Duodenal mucosa (tissue), 2 donors: ENCODE results near the gene B4GAT1.

Experiments used
- H3K27ac ChIP-seq: one replicate; pipeline ENCODE4 v1.7.0; 2013; ENCODE audit warnings: low read depth, low read length
- H3K27me3 ChIP-seq, 2 donors: one replicate each; pipeline ENCODE4 v1.7.0; 2013; ENCODE audit warnings: low read length in 2 of 2, control low read depth in 1 of 2; ENCODE audit not compliant: insufficient read depth in 2 of 2, control insufficient read depth in 1 of 2
- H3K36me3 ChIP-seq, 2 donors: one replicate each; pipeline ENCODE4 v1.7.0; 2013; ENCODE audit warnings: low read length in 2 of 2, control low read depth in 1 of 2; ENCODE audit not compliant: insufficient read depth in 2 of 2, control insufficient read depth in 1 of 2
- H3K4me1 ChIP-seq, 2 donors: one replicate each; pipeline ENCODE4 v1.7.0; 2013; ENCODE audit warnings: low read length in 2 of 2, control low read depth in 1 of 2; ENCODE audit not compliant: insufficient read depth in 2 of 2, control insufficient read depth in 1 of 2
- H3K4me3 ChIP-seq, 2 donors: one replicate each; pipeline ENCODE4 v1.7.0; 2013; ENCODE audit warnings: low read length in 2 of 2, low read depth in 1 of 2
- H3K9ac ChIP-seq, 2 donors: one replicate each; pipeline ENCODE4 v1.7.0; 2013; ENCODE audit warnings: low read length in 2 of 2, low read depth in 1 of 2
- H3K9me3 ChIP-seq, 2 donors: one replicate each; pipeline ENCODE4 v1.7.0; 2013; ENCODE audit warnings: low read length in 2 of 2, control low read depth in 1 of 2; ENCODE audit not compliant: control insufficient read depth in 1 of 2

Gene B4GAT1

GRCh38 chr11:66329165-66329673 lies 18.2 kb downstream of the B4GAT1 start:
- no peak overlapping the region for H3K27ac ChIP-seq
- H3K4me1 ChIP-seq = peaks cover 10 to 15% of the 10 kb centered on the region in 2 donors
- no peaks in the 10 kb centered on the region for H3K9me3 ChIP-seq

DNA sequence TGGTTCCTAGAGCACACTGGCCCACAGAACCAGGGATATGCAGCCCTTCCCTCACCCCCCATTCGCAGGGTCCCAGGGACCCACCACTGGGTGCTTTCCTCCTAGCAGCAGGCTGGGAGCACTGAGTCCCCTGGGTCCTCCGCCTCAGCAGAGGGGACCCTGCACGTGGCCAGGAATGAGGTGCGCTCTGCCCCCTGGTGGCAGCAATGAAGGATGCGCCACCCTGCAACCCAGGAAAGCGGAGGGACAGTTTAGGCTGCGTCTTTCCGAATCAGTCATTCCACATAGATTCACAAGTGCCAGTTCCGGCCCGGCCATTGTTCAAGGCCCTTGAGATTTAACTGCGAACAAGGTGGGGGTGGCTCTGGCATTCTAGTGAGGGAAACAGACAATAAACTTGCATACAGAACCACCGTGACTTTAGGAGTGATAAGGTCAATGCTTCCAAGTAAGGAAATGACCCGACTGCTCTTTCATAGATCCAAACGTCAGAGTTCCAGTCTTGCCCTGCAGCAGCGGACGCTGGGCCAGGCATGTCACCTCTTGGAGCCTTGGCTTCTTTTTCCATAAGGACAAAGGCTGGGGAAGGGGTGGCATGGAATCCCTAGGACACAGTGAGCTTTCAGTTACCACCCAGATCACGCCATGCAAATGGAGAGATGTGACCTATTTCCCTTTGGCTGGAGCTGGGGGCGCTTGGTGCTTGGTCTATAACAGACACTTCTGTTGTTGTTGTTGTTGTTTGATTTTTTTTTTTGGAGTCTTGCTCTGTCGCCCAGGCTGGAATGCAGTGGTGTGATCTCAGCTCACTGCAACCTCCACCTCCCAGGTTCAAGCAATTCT lies 18.9 kb downstream of the B4GAT1 start:
- Histone ChIP-seq H3K36me3 (peaks cover 0 to 14% of the 10 kb centered on the region in 2 donors), H3K4me1 (peaks cover 10 to 15% of the 10 kb centered on the region in 2 donors), H3K9me3 (no peaks in the 10 kb centered on the region), H3K4me3 (peak overlapping the region; percentile 44 to 53), H3K27me3 (no peaks in the 10 kb centered on the region), H3K9ac (peak overlapping the region in 1 of 2 donors; percentile 22), H3K27ac (no peak overlapping the region)

More at GRCh38 chr11:66329165-66329673, 18.2 kb downstream of the B4GAT1 start:
- Histone ChIP-seq H3K27me3 (no peaks in the 10 kb centered on the region), H3K4me3 (no peak overlapping the region), H3K36me3 (peaks cover 0 to 16% of the 10 kb centered on the region in 2 donors), H3K9ac (no peak overlapping the region)

DNA sequence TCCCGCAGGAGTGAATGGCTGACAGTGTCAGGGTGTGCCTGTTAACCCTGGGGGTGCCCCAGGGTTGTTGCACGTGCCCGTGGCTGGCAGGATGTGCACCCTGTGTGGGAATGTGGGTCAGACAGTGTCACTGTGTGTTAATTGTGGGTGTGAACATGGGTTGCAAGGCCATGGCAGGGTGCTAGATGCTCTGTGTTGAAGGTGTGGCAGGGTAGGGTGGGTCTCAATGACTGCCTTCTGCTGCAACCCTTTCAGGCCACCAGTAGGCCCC lies 19.5 kb downstream of the B4GAT1 start:
- Histone ChIP-seq H3K4me1 (peaks cover 10 to 15% of the 10 kb centered on the region in 2 donors), H3K9me3 (no peaks in the 10 kb centered on the region), H3K9ac (peak overlapping the region in 1 of 2 donors; percentile 22), H3K36me3 (peaks cover 0 to 8% of the 10 kb centered on the region in 2 donors), H3K27me3 (no peaks in the 10 kb centered on the region), H3K27ac (no peak overlapping the region), H3K4me3 (no peak overlapping the region)

- H3K27me3 ChIP-seq = no peaks in the 10 kb centered on the region
- peak overlapping the region in 1 of 2 donors; percentile 22 for H3K9ac ChIP-seq
- no peak overlapping the region for H3K27ac ChIP-seq
- peaks cover 0 to 3% of the 10 kb centered on the region in 2 donors for H3K36me3 ChIP-seq
- H3K4me1 ChIP-seq = peaks cover 10 to 15% of the 10 kb centered on the region in 2 donors
- H3K9me3 ChIP-seq = no peaks in the 10 kb centered on the region
- no peak overlapping the region for H3K4me3 ChIP-seq
Measured at GRCh38 chr11:66327171-66328030, 20.0 kb downstream of the B4GAT1 start.

DNA sequence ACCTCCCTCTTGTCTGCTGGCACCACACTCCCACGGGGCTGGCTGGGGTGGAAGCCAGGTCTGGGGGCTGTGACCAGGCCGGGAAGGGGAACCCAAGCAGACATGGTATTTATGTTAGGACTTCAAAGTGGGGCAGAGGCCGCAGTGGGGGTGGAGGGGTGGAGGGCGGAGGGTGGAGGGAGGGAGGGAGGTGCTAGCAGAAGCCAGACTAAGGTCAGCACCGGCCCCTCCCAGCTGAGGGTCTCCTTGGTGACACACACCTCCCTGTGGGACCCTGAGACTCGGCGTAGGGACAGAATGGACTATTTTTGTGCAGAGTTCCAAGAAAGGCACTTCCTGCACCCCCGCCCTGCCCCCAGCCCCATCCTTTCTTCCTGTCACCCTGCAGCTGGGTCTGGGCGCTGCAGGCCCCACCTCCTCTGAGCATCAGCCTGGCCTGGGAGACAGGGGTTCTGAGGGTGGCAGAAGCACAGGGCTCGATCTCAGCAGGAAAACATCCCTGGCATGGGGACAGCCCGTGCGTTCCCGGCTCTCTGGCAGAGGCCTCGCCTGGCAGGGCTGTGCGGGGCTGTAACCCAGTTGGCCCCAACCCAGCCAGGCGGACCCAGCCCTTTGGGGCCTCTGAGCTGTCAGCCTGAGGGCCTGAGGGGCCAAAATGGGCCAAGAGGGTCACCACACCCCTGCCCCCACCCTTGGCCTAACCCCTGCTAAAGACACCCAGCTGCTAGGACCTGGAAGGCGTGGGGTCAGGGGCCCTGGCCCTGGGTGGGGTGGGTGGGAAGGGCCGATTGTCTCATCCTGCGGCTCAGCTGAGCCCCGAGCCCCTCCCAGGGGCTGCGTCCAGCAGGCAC lies 20.9 kb downstream of the B4GAT1 start:
- H3K27ac ChIP-seq = no peak overlapping the region
- no peaks in the 10 kb centered on the region for H3K27me3 ChIP-seq
- H3K9ac ChIP-seq = no peak overlapping the region
- no peak overlapping the region for H3K4me3 ChIP-seq
- H3K9me3 ChIP-seq = no peaks in the 10 kb centered on the region
- H3K4me1 ChIP-seq = peaks cover 10 to 15% of the 10 kb centered on the region in 2 donors
- no peaks in the 10 kb centered on the region for H3K36me3 ChIP-seq

GRCh38 chr11:66325263-66325671 lies 22.2 kb downstream of the B4GAT1 start:
- H3K4me1 ChIP-seq = peaks cover 10 to 15% of the 10 kb centered on the region in 2 donors
- H3K9me3 ChIP-seq = no peaks in the 10 kb centered on the region
- H3K27ac ChIP-seq = no peak overlapping the region
- no peak overlapping the region for H3K4me3 ChIP-seq
- no peaks in the 10 kb centered on the region for H3K36me3 ChIP-seq
- H3K27me3 ChIP-seq = no peaks in the 10 kb centered on the region
- no peak overlapping the region for H3K9ac ChIP-seq

DNA sequence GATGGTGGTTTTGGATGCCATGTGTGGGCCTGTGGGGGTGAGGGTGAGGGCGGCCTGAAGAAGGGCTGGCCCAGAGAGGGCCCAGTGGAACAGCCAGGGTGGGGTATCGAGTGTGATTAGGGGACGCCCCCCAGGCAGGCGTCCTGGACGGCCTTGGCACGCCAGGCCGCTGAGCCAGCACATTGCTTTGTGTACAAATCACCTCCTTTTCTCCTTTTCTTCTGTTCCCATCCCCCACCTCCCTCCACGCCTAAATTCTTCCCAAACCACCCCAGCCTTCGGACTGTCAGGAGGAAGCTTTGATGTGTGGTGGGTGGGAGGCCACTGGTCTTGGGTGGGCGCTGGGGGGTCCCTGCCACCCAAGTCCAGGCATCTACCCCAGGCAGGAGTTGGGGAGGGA lies 22.8 kb downstream of the B4GAT1 start:
- no peaks in the 10 kb centered on the region for H3K36me3 ChIP-seq
- H3K4me1 ChIP-seq = peaks cover 10 to 15% of the 10 kb centered on the region in 2 donors
- no peak overlapping the region for H3K9ac ChIP-seq
- no peak overlapping the region for H3K4me3 ChIP-seq
- H3K9me3 ChIP-seq = no peaks in the 10 kb centered on the region
- H3K27ac ChIP-seq = no peak overlapping the region
- no peaks in the 10 kb centered on the region for H3K27me3 ChIP-seq

DNA sequence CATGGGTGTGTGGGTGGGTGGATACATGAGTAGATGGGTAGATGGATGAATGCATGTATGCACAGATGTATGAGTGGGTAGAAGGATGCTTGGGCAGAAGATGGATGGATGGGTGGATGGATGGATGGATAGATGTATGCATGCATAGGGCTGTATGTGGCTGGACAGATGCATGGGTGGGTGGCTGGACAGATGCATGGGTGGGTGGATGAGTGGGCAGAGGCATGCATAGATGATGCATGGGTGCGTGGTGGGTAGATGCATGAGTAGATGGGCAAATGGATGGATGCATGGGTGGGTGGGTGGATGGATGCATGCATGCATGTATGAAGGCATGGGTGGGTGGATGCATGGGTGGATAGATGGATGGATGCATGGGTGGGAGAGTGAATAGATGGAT lies 23.7 kb downstream of the B4GAT1 start:
- peaks cover 8 to 16% of the 10 kb centered on the region in 2 donors for H3K4me1 ChIP-seq
- no peak overlapping the region for H3K4me3 ChIP-seq
- no peak overlapping the region for H3K27ac ChIP-seq
- no peaks in the 10 kb centered on the region for H3K27me3 ChIP-seq
- H3K36me3 ChIP-seq = no peaks in the 10 kb centered on the region
- no peaks in the 10 kb centered on the region for H3K9me3 ChIP-seq
- H3K9ac ChIP-seq = no peak overlapping the region

GRCh38 chr11:66322732-66323427 lies 24.5 kb downstream of the B4GAT1 start:
- Histone ChIP-seq H3K4me1 (peaks cover 8 to 16% of the 10 kb centered on the region in 2 donors), H3K27me3 (no peaks in the 10 kb centered on the region), H3K27ac (no peak overlapping the region), H3K9ac (no peak overlapping the region), H3K4me3 (no peak overlapping the region), H3K36me3 (no peaks in the 10 kb centered on the region), H3K9me3 (no peaks in the 10 kb centered on the region)
